Ishikawa (cell line): Measurements from ENCODE around the gene TRDN.

Experiments
- YY1 ChIP-seq: IDR thresholded peaks from 2 replicates; pipeline ENCODE4 v1.6.1; 2012; ENCODE audit warnings: low read depth
- TF ChIP-seq, protein P1 (sequence below): IDR thresholded peaks from 2 replicates; pipeline ENCODE4 v1.6.1; 2012; ENCODE audit warnings: low read depth, mild to moderate bottlenecking

DNA sequence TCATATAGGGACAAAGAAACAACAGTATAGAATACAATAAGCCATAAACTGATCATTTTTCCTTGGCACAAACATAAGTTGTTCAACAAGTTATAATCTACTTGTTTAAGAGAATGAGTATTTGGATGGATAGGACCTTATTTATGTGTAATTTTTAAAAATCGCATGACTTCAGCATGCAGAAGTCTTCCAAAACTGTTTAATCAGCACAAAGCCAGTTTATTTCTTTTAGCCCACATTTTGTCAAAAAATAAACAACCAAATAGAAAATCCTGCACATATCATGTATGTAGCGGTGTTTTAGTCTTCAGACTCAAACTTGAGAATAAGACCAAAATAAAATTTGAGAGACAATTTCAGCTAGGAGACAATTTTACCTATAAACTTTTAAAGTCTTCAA lies 304.7 kb downstream of the TRDN start:
- TF ChIP-seq YY1 = no peak
- TF ChIP-seq, protein P1, sequence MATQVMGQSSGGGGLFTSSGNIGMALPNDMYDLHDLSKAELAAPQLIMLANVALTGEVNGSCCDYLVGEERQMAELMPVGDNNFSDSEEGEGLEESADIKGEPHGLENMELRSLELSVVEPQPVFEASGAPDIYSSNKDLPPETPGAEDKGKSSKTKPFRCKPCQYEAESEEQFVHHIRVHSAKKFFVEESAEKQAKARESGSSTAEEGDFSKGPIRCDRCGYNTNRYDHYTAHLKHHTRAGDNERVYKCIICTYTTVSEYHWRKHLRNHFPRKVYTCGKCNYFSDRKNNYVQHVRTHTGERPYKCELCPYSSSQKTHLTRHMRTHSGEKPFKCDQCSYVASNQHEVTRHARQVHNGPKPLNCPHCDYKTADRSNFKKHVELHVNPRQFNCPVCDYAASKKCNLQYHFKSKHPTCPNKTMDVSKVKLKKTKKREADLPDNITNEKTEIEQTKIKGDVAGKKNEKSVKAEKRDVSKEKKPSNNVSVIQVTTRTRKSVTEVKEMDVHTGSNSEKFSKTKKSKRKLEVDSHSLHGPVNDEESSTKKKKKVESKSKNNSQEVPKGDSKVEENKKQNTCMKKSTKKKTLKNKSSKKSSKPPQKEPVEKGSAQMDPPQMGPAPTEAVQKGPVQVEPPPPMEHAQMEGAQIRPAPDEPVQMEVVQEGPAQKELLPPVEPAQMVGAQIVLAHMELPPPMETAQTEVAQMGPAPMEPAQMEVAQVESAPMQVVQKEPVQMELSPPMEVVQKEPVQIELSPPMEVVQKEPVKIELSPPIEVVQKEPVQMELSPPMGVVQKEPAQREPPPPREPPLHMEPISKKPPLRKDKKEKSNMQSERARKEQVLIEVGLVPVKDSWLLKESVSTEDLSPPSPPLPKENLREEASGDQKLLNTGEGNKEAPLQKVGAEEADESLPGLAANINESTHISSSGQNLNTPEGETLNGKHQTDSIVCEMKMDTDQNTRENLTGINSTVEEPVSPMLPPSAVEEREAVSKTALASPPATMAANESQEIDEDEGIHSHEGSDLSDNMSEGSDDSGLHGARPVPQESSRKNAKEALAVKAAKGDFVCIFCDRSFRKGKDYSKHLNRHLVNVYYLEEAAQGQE = no peak
